Astrocyte (in vitro differentiated cells and primary cell): ENCODE data around the gene DNAJB12. TPM values are rescaled to one million over a fixed set of nuclear protein-coding genes. Genes with fewer than 3 reads are reported as not detected.
A peak's percentile ranks its signal among the peaks of the same experiment; 100 is the strongest.
"Not testable (repeated sequence)": the region's sequence is repeated elsewhere in the genome, so short reads cannot be mapped to it uniquely, and the experiment has no call there.

Experiments used
- DNase-seq: peaks from one replicate; pipeline ENCODE4 v3.0.0-alpha.2; 2010; ENCODE audit warnings: low read depth
- FAIRE-seq: peaks from 2 replicates; lab custom pipeline; 2011; peaks lifted over from hg19 to GRCh38; lab: Jason Lieb, UNC
- H2AFZ ChIP-seq: 2 replicates; pipeline ENCODE4 v1.6.0; 2012; ENCODE audit warnings: low read depth, low read length, inconsistent platforms
- H3K27ac ChIP-seq: 2 replicates; pipeline ENCODE4 v1.5.1; 2011; ENCODE audit warnings: low read depth, low read length, inconsistent platforms
- H3K27me3 ChIP-seq: 2 replicates; pipeline ENCODE4 v1.6.0; 2011; ENCODE audit warnings: low read length, inconsistent platforms; ENCODE audit not compliant: insufficient read depth
- H3K36me3 ChIP-seq: 2 replicates; pipeline ENCODE4 v1.5.1; 2011; ENCODE audit warnings: low read length, inconsistent platforms; ENCODE audit not compliant: insufficient read depth
- H3K4me1 ChIP-seq: 2 replicates; pipeline ENCODE4 v1.5.1; 2011; ENCODE audit warnings: low read length, inconsistent platforms; ENCODE audit not compliant: insufficient read depth
- H3K4me2 ChIP-seq: 2 replicates; pipeline ENCODE4 v1.6.0; 2012; ENCODE audit warnings: low read length, inconsistent platforms
- H3K4me3 ChIP-seq: 2 replicates; pipeline ENCODE4 v1.5.1; 2011; ENCODE audit warnings: low read depth, mild to moderate bottlenecking, low read length, inconsistent platforms; ENCODE audit not compliant: insufficient read depth
- H3K79me2 ChIP-seq: 2 replicates; pipeline ENCODE4 v1.6.0; 2012; ENCODE audit warnings: mild to moderate bottlenecking, low read length, inconsistent platforms; ENCODE audit not compliant: insufficient read depth
- H3K9ac ChIP-seq: 2 replicates; pipeline ENCODE4 v1.6.0; 2012; ENCODE audit warnings: mild to moderate bottlenecking, low read length, inconsistent platforms
- H3K9me3 ChIP-seq: 2 replicates; pipeline ENCODE4 v1.5.1; 2012; ENCODE audit warnings: low read depth, mild to moderate bottlenecking, low read length, inconsistent platforms; ENCODE audit not compliant: insufficient read depth
- H4K20me1 ChIP-seq: 2 replicates; pipeline ENCODE4 v1.6.0; 2012; ENCODE audit warnings: low read length, inconsistent platforms; ENCODE audit not compliant: insufficient read depth
- H3K27ac Mint-ChIP-seq: one replicate; pipeline ENCODE4 v1.8.0; 2021; ENCODE audit warnings: mild to moderate bottlenecking, mixed read lengths; ENCODE audit not compliant: unreplicated experiment
- H3K27me3 Mint-ChIP-seq: one replicate; pipeline ENCODE4 v1.8.0; 2021; ENCODE audit warnings: low read depth, mixed read lengths; ENCODE audit not compliant: unreplicated experiment
- H3K36me3 Mint-ChIP-seq: one replicate; pipeline ENCODE4 v1.8.0; 2021; ENCODE audit warnings: low read depth, mixed read lengths; ENCODE audit not compliant: unreplicated experiment
- H3K4me1 Mint-ChIP-seq: one replicate; pipeline ENCODE4 v1.8.0; 2021; ENCODE audit warnings: low read depth, mixed read lengths; ENCODE audit not compliant: unreplicated experiment
- H3K4me3 Mint-ChIP-seq: one replicate; pipeline ENCODE4 v1.8.0; 2021; ENCODE audit warnings: mild to moderate bottlenecking, moderate library complexity, mixed read lengths; ENCODE audit not compliant: unreplicated experiment
- H3K9me3 Mint-ChIP-seq: one replicate; pipeline ENCODE4 v1.8.0; 2021; ENCODE audit warnings: mild to moderate bottlenecking, mixed read lengths; ENCODE audit not compliant: unreplicated experiment
- EZH2 ChIP-seq: IDR thresholded peaks from 2 replicates; pipeline ENCODE4 v1.6.1; 2012; ENCODE audit warnings: mild to moderate bottlenecking, low read length, inconsistent platforms; ENCODE audit not compliant: insufficient read depth
- total RNA-seq: library from RNA; stranded (reverse); gene quantifications from 2 replicates; pipeline ENCODE4 v1.2.1, GENCODE V29; 2021
- TF ChIP-seq, protein P1 (sequence below): IDR thresholded peaks from 2 replicates; pipeline ENCODE4 v1.5.1; 2011; ENCODE audit warnings: low read depth, mild to moderate bottlenecking, inconsistent platforms, low read length, moderate library complexity; ENCODE audit not compliant: insufficient read depth

DNAJB12 gene
- total RNA-seq, 1 donor from 2014 or later, result 24.3 TPM

DNA sequence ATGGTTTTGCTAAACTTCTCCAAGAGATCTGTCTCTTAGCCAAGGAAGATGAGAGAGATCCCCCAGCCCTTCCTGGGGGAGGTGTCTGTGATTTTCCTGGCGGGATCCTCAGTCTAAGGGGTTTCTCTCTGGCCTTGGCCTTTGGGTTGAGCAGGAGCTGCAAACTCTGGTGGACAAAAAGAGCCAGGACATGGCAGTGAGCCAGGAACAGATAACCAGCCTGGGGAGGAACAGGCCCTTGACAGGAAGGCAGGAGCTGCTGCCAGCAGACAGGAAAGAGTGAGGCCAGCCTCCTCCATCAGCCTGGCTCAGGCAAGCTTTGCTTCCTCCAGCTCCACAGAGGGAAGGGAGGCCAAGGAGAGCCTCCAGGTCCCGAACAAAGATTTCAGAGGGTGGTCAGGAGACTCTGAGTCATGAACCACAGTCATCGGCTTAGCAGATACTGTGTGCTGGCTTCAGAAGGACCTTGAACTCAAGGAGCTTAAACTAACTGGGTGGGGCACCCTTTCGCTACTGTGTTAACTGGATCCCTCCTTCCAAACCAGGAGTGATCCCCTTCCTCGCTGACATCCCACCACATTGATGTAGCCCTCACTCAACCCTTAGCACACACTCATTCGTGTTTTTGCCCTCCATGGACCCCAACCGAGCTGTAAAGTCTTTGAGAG, 46.3 kb downstream of the DNAJB12 start:
- peak; percentile 86 for DNase-seq
- Histone ChIP-seq H3K4me3 (no peak overlapping the region), H3K27ac (peak overlapping the region; percentile 13), H3K9me3 (no peaks in the 10 kb centered on the region), H3K79me2 (no peaks in the 10 kb centered on the region), H3K4me2 (peak overlapping the region; percentile 24), H3K9ac (peak overlapping the region; percentile 19), H3K36me3 (no peaks in the 10 kb centered on the region), H3K27me3 (no peaks in the 10 kb centered on the region), H2AFZ (peak overlapping the region; percentile 68), H3K4me1 (peaks cover 19% of the 10 kb centered on the region), H4K20me1 (no peaks in the 10 kb centered on the region)
- H3K4me3 Mint-ChIP-seq, result no peak overlapping the region
- peaks cover 26% of the 10 kb centered on the region for H3K4me1 Mint-ChIP-seq
- no peak for FAIRE-seq
- TF ChIP-seq, protein P1, sequence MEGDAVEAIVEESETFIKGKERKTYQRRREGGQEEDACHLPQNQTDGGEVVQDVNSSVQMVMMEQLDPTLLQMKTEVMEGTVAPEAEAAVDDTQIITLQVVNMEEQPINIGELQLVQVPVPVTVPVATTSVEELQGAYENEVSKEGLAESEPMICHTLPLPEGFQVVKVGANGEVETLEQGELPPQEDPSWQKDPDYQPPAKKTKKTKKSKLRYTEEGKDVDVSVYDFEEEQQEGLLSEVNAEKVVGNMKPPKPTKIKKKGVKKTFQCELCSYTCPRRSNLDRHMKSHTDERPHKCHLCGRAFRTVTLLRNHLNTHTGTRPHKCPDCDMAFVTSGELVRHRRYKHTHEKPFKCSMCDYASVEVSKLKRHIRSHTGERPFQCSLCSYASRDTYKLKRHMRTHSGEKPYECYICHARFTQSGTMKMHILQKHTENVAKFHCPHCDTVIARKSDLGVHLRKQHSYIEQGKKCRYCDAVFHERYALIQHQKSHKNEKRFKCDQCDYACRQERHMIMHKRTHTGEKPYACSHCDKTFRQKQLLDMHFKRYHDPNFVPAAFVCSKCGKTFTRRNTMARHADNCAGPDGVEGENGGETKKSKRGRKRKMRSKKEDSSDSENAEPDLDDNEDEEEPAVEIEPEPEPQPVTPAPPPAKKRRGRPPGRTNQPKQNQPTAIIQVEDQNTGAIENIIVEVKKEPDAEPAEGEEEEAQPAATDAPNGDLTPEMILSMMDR, result no peak
- no peak for TF ChIP-seq EZH2
- no peaks in the 10 kb centered on the region for H3K9me3 Mint-ChIP-seq
- H3K36me3 Mint-ChIP-seq, result no peaks in the 10 kb centered on the region
- peak overlapping the region; percentile 62 for H3K27ac Mint-ChIP-seq
- H3K27me3 Mint-ChIP-seq, result peaks cover 2% of the 10 kb centered on the region

DNA sequence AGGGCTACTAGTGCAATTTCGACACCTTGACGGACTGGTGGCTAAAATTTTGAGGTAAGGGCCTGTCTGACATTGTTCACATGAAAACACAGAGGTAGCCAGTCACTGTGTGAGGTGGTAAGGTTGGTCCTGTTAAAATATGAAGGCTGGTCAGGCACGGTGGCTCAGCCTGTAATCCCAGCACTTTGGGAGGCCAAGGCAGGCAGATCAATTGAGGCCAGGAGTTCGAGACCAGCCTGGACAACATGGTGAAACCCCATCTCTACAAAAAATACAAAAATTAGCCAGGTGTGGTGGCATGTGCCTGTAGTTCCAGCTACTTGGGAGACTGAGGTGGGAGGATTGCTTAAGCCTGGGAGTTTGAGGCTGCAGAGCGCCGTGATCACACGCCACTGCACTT, 47.0 kb downstream of the DNAJB12 start:
- H3K4me2 ChIP-seq, H3K27me3 ChIP-seq, H3K27ac ChIP-seq, H3K9me3 Mint-ChIP-seq, H3K4me3 Mint-ChIP-seq, DNase-seq, H3K79me2 ChIP-seq, H3K9ac ChIP-seq, H3K27me3 Mint-ChIP-seq, H3K9me3 ChIP-seq, FAIRE-seq, H3K27ac Mint-ChIP-seq, H3K36me3 ChIP-seq, H3K36me3 Mint-ChIP-seq, H3K4me3 ChIP-seq, H2AFZ ChIP-seq, H4K20me1 ChIP-seq: not testable (repeated sequence)
- H3K4me1 ChIP-seq, result peaks cover 19% of the 10 kb centered on the region
- peaks cover 26% of the 10 kb centered on the region for H3K4me1 Mint-ChIP-seq

DNA sequence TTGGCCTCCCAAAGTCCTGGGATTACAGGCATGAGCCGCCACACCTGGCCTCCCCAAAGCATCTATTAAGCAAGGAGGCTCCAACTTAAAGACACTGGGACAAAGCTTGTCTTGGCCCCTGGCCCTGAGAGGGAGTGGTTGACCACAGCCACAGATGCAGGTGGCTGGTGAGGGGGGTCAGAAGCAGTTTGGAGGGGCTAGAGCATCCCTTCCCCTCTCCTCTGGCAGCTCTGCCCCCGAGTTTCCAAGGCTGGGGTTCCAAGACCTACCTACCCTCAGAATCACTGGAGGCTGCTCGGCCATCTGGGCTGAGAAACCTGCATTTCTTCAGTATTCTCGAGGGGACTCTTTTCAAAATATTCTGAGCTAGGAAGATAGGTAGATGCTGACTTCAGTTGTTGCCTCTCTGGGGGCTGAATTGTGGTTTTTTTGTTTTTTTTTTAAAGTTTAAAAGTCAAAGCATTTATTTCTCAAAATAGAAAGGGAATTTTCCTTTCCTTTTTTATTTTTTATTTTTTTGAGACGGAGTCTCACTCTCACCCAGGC, 48.4 kb downstream of the DNAJB12 start:
- Histone ChIP-seq H3K4me2 (no peak overlapping the region), H3K4me1 (peaks cover 19% of the 10 kb centered on the region), H3K9me3 (no peaks in the 10 kb centered on the region), H2AFZ (no peak overlapping the region), H3K4me3 (no peak overlapping the region), H3K27me3 (no peaks in the 10 kb centered on the region), H3K9ac (no peak overlapping the region), H3K36me3 (no peaks in the 10 kb centered on the region), H3K79me2 (no peaks in the 10 kb centered on the region), H4K20me1 (no peaks in the 10 kb centered on the region), H3K27ac (no peak overlapping the region)
- TF ChIP-seq, protein P1, result no peak
- TF ChIP-seq EZH2, result no peak
- Mint-ChIP-seq H3K4me1 (peaks cover 26% of the 10 kb centered on the region), H3K27ac (no peak overlapping the region), H3K27me3 (peaks cover 2% of the 10 kb centered on the region), H3K9me3 (no peaks in the 10 kb centered on the region), H3K4me3 (no peak overlapping the region), H3K36me3 (no peaks in the 10 kb centered on the region)
- FAIRE-seq, result no peak
- DNase-seq, result no peak
